Osteocyte (in vitro differentiated cells): ENCODE data around the gene AZU1. TPM values are rescaled to one million over a fixed set of nuclear protein-coding genes. Genes with fewer than 3 reads are reported as not detected.

ENCODE experiments used
- DNase-seq: peaks from one replicate; pipeline ENCODE4 v3.0.0; 2021; ENCODE audit warnings: mixed read lengths; ENCODE audit not compliant: unreplicated experiment; ENCODE audit errors: extremely low spot score
- H3K27ac Mint-ChIP-seq: one replicate; pipeline ENCODE4 v1.8.0; 2021; ENCODE audit warnings: mild to moderate bottlenecking, mixed read lengths; ENCODE audit not compliant: unreplicated experiment
- H3K27me3 Mint-ChIP-seq: one replicate; pipeline ENCODE4 v1.8.0; 2021; ENCODE audit warnings: mixed read lengths; ENCODE audit not compliant: unreplicated experiment
- H3K36me3 Mint-ChIP-seq: one replicate; pipeline ENCODE4 v1.8.0; 2021; ENCODE audit warnings: mixed read lengths; ENCODE audit not compliant: unreplicated experiment
- H3K4me1 Mint-ChIP-seq: one replicate; pipeline ENCODE4 v1.8.0; 2021; ENCODE audit warnings: mixed read lengths; ENCODE audit not compliant: unreplicated experiment
- H3K4me3 Mint-ChIP-seq: one replicate; pipeline ENCODE4 v1.8.0; 2021; ENCODE audit warnings: mild to moderate bottlenecking, moderate library complexity, mixed read lengths; ENCODE audit not compliant: unreplicated experiment
- H3K9me3 Mint-ChIP-seq: one replicate; pipeline ENCODE4 v1.8.0; 2021; ENCODE audit warnings: mixed read lengths; ENCODE audit not compliant: unreplicated experiment
- total RNA-seq: library from RNA; stranded (reverse); gene quantifications from 2 replicates; pipeline ENCODE4 v1.2.1, GENCODE V29; 2021
- TF ChIP-seq, protein P1 (sequence below): fragments of 200-600 bp; sonication (generic); IDR thresholded peaks from 2 replicates; pipeline ENCODE4 v1.5.0; 2021; ENCODE audit warnings: antibody characterized with exemption, mild to moderate bottlenecking, moderate library complexity

The AZU1 gene
- total RNA-seq, 1 donor from 2014 or later: 0.91 TPM

GRCh38 chr19:800360-801029 lies 27.1 kb upstream of the AZU1 start:
- H3K36me3 Mint-ChIP-seq: peaks cover 20% of the 10 kb centered on the region
- peak overlapping the region; percentile 74 for H3K27ac Mint-ChIP-seq
- DNase-seq: no peak

GRCh38 chr19:801030-801860 lies 26.4 kb upstream of the AZU1 start:
- Mint-ChIP-seq H3K27me3 (no peaks in the 10 kb centered on the region), H3K9me3 (no peaks in the 10 kb centered on the region), H3K27ac (peak overlapping the region; percentile 85), H3K4me1 (peaks cover 48% of the 10 kb centered on the region), H3K4me3 (peak overlapping the region; percentile 64), H3K36me3 (peaks cover 20% of the 10 kb centered on the region)
- TF ChIP-seq, protein P1, sequence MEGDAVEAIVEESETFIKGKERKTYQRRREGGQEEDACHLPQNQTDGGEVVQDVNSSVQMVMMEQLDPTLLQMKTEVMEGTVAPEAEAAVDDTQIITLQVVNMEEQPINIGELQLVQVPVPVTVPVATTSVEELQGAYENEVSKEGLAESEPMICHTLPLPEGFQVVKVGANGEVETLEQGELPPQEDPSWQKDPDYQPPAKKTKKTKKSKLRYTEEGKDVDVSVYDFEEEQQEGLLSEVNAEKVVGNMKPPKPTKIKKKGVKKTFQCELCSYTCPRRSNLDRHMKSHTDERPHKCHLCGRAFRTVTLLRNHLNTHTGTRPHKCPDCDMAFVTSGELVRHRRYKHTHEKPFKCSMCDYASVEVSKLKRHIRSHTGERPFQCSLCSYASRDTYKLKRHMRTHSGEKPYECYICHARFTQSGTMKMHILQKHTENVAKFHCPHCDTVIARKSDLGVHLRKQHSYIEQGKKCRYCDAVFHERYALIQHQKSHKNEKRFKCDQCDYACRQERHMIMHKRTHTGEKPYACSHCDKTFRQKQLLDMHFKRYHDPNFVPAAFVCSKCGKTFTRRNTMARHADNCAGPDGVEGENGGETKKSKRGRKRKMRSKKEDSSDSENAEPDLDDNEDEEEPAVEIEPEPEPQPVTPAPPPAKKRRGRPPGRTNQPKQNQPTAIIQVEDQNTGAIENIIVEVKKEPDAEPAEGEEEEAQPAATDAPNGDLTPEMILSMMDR: no peak
- DNase-seq: no peak

More at GRCh38 chr19:800360-801029, 27.1 kb upstream of the AZU1 start:
- no peaks in the 10 kb centered on the region for H3K27me3 Mint-ChIP-seq
- TF ChIP-seq, protein P1: no peak
- peak overlapping the region; percentile 87 for H3K4me3 Mint-ChIP-seq
- peaks cover 48% of the 10 kb centered on the region for H3K4me1 Mint-ChIP-seq
- no peaks in the 10 kb centered on the region for H3K9me3 Mint-ChIP-seq

GRCh38 chr19:801861-802497 lies 25.7 kb upstream of the AZU1 start:
- DNase-seq: no peak
- TF ChIP-seq, protein P1: no peak
- Mint-ChIP-seq H3K27me3 (no peaks in the 10 kb centered on the region), H3K4me3 (peak overlapping the region; percentile 56), H3K9me3 (no peaks in the 10 kb centered on the region), H3K36me3 (peaks cover 23% of the 10 kb centered on the region), H3K27ac (peak overlapping the region; percentile 85), H3K4me1 (peaks cover 45% of the 10 kb centered on the region)

GRCh38 chr19:802498-803098 lies 25.0 kb upstream of the AZU1 start:
- Mint-ChIP-seq H3K4me3 (peak overlapping the region; percentile 56), H3K36me3 (peaks cover 29% of the 10 kb centered on the region), H3K9me3 (no peaks in the 10 kb centered on the region), H3K27me3 (no peaks in the 10 kb centered on the region), H3K4me1 (peaks cover 49% of the 10 kb centered on the region), H3K27ac (peak overlapping the region; percentile 85)
- DNase-seq: no peak
- TF ChIP-seq, protein P1: no peak
